ENCODE measurements around the gene ACSF2.
A peak's percentile ranks its signal among the peaks of the same experiment; 100 is the strongest.
"Not testable (repeated sequence)": the region's sequence is repeated elsewhere in the genome, so short reads cannot be mapped to it uniquely, and the experiment has no call there.

The ACSF2 gene, protein sequence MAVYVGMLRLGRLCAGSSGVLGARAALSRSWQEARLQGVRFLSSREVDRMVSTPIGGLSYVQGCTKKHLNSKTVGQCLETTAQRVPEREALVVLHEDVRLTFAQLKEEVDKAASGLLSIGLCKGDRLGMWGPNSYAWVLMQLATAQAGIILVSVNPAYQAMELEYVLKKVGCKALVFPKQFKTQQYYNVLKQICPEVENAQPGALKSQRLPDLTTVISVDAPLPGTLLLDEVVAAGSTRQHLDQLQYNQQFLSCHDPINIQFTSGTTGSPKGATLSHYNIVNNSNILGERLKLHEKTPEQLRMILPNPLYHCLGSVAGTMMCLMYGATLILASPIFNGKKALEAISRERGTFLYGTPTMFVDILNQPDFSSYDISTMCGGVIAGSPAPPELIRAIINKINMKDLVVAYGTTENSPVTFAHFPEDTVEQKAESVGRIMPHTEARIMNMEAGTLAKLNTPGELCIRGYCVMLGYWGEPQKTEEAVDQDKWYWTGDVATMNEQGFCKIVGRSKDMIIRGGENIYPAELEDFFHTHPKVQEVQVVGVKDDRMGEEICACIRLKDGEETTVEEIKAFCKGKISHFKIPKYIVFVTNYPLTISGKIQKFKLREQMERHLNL

DNA sequence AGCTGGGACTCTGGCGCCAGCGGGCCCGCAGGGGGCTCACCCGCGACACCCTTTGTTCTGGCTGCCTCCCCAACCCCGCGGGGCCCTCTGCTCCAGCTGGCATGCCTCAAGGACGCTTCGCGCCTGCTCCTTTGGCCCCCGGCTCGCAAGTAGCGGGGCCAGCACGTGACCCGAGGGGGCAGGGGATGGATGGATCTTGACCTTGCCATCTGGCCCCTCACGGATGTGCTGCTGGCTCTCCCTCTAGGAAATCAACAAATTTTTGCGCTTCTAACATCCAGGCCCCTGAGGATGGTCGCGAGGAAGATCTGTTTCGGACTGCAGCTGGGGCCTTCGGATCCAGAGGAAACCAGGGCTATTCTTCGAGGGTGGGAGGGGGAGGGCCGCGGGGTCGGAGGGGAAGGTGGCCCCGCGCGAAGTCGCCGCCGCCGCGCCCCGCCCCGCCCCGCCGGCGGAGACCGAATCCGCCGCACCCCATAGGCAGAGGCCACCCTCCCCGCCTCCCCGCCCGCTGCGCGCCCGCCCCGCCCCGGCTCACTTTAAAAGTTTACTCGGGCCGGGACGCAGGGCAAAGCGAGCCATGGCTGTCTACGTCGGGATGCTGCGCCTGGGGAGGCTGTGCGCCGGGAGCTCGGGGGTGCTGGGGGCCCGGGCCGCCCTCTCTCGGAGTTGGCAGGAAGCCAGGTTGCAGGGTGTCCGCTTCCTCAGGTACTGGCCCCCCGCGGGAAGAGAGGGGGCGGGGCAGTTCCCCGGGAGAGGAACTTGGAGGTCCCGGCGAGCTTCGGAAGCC lies at the start of gene ACSF2:
Gene ACSF2, plus strand, starts transcription at position 537 of the 790 bp plus-strand sequence. Its CDS starts 44 bp downstream, at position 581.
- DNase-seq (ENCODE audit: low read depth in 2 of 2): peak; percentile 41 to 67

- DNase-seq (ENCODE audit: low read depth in 2 of 2): no peak
Observed at GRCh38 chr17:50379351-50380132, 46.5 kb upstream of the ACSF2 start.

DNA sequence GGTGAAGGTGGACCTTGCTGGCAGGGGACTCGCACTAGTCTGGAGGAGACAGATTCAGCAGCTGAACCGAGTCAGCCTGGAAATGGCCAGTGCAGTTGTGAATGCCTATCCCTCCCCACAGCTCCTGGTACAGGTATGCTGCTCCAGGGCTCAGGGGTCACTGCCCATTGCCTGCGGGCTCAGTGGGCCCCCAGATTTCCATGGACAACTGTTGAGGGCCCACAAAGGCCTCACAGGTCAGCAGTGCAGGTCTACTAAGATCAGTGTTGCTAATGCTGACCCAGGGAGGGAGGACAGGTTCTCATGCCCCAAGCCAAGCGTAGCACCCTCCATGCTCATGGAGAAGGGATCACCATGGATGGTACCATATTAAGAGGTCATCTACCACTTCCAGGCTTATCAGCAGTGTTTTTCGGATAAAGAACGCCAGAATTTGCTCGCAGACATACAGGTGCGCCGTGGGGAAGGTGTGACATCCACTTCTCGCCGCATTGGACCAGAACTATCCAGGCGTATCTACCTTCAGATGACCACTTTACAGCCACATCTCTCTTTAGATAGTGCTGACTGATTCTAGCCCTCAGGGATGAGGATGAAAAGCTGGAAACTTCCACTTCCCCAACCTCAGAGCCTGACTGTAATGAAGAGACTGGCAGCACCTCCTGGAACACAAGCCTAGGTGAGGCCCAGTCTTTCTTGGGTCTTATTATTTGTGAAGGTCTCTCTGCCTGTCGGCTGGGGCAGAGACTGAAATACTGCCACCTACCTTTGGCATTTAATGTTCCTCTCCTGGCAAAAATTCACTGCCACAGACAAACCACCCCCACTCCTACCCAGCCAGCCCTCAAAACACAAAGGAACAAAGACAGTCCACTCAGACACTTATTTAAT lies 45.4 kb upstream of the ACSF2 start:
- DNase-seq (ENCODE audit: low read depth in 2 of 2): no peak

DNA sequence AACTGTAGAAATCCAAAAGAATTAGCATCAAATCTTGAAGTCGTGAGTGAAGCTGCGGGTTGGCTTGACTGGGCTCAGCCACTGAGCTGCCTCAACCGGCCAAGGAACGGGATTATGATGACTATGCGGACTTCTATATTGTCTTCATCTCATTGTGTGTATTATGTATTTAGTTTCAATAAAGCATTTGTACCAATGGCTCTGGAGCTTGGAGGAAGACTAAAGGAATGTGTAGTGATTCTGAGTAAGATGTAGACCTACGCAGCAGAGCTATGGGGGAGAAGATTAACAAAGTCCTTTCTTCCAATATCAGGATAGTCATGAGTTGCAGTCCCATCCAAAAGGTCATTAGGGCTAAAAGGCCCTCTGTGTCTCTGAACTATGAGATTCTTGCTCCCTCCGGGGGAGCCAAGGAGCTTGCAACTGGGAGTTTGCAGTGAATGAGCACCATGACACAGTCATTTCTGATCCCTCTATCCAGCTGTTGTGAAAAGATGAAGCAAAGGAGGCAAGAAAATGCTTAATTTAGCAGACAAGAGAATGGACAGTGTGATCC lies 44.7 kb upstream of the ACSF2 start:
- DNase-seq (ENCODE audit: low read depth in 2 of 2): no peak

DNA sequence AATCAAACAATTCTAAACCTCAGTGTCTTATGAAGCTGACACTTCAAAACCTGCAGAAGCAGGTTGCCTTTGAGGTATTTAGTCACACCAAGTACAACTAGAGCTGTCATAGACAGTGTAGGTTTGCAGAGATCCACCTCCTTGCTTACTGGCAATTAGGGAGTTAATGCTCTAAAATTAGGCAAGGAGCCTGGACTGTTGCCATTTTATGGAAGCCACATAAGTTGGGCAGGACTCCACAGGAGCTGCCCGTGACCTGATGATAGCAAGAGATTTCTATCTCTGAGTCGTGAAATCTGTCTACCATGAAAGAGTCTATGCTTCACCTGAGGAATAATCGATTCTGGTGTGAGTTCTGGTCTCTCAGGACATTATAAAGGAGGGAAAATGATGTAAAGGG lies 44.1 kb upstream of the ACSF2 start:
- no peak for DNase-seq (ENCODE audit: low read depth in 2 of 2)

DNA sequence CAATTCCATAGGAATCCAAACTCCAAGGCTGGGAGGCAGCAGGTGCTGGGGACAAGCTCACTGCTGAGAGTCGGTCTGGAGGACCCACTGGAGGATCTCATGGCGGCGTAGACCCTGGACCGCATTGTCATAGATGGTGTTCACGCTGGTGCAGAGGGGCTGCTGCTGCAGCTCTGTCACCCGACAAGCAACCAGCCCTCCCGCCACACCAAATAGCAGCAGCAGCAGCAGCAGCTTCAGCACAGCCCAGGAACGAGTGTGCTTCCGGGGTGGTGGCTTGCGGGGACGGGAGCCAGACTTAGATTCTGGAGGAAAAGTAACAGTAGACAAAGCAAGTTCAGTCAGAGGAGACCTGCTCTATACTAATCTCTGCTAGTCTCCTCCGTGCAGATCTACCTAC lies 43.1 kb upstream of the ACSF2 start:
- no peak for DNase-seq (ENCODE audit: low read depth in 2 of 2)

DNA sequence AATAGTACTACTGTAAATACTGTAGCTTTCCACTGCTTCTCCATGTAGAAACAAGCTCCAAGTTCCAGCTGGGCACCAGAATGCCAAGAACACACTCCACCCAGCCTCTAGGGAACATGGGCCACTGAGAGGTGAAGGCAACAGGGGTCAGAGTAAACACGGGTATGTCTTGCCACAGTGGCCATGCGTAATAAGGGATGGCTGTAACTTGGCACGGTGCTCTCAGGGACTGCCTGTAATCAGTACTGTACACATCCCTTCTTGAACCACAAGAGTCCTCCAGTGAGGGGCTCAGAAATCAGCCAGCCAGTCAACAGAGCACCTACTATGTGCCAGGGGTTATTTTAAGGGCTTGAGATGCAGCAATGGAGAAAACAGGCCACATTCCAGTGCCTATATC lies 39.5 kb upstream of the ACSF2 start:
- no peak for DNase-seq (ENCODE audit: low read depth in 2 of 2)

- no peak for DNase-seq (ENCODE audit: low read depth in 2 of 2)
Observed at GRCh38 chr17:50388728-50389127, 37.3 kb upstream of the ACSF2 start.

- DNase-seq (ENCODE audit: low read depth in 2 of 2): no peak
Observed at GRCh38 chr17:50389534-50389933, 36.5 kb upstream of the ACSF2 start.

- DNase-seq (ENCODE audit: low read depth in 2 of 2): no peak
Observed at GRCh38 chr17:50392621-50393020, 33.4 kb upstream of the ACSF2 start.

GRCh38 chr17:50393700-50394099 lies 32.3 kb upstream of the ACSF2 start:
- DNase-seq (ENCODE audit: low read depth in 2 of 2): no peak

DNA sequence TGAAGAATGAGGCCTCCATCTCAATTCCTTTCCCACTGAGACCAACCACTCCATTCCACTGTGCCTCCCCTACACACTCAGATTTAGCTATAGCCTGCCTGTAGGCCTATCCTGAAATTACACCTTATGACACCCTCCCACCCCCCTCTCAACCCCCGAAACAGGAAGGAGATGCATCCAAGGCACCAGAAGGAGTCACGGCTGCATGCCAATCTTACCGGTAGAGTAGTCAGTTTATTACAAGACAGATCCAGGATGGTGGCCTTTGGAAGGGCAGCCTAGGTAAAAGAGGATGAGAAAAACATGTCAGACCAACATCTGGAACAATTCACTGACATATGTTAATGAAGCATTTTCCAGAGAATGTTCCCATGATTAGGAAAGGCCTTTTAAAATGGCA lies 31.3 kb upstream of the ACSF2 start:
- DNase-seq (ENCODE audit: low read depth in 2 of 2): no peak

DNA sequence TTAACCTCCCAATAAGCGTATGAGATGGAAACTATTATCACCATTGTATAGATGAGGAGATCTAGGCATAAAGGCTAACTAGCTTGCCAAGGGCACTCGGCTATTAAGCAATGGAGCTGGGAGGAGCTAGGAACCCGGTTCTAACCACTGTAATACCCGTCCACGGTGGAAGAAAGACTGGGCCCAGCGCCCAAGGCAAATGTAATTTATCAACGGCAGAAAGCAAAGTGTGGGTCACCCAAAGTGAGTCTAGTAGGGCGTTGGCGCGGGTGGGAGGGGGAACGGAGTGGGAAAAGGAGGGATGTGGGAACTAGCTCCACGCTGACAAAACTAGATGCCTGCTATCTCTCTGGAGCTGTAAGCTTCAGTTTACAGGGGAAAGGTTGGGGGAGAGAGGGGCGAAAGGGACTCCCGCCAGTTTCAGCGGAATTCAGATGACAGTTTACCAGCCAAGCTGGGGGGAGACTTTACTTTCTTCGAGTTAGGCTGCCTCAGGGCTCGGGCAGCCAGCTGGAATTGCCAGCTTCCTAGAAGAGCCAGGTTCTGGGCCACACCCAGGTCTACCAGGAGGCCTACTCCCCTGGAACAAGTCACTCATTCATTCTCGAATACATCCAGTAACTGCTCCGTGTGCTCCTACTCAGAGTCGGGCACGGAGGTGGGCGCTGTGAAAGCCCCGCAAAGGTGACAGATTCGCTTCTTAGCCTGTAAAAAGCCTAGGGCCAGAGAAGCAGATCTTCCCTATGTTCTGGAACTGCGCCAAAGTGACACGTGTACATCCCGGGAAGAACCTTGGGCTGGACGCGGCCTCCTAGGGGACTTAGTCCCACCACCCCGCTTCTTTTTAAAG lies 29.5 kb upstream of the ACSF2 start:
- no peak for DNase-seq (ENCODE audit: low read depth in 2 of 2)

DNA sequence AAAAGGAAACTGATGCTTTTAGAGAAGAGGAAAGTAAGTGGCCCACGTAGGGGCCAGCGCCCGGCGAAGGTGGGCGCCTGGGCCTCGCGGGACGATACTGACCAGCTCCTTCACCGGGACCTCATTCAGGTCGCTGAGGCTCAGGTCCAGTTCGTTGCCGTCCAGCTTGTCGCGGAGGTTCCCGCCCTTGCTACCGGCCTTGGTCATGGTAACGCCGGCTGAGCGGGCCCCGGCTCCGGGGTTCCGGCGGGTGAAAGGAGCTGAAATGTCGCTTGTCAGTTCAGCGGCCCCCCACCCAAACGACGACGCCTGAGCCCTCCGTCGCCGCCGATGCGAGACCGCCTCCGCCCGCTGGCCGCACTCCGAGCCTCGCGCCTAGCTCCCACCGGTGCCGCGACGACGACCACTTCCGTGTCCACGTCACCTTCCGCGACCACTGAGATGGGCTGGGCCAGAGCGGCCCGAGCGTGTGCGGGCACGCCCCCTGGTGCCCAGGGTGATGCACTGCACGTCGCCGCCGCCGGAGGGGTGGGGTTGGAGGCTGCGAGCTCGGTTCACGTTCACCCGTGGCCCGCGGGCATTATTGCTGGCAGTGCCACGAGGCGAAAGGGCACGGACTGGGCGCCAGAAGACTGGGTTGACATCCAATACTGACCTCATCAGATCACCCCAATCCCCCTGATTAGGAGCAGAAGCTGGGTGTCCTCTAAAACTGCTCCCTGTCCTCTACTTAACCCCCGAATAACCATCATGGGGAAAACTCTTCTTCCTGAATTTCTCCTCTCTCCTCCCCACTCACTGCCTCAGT lies 28.7 kb upstream of the ACSF2 start, which contains the start of gene LRRC59:
Gene LRRC59, minus strand, starts transcription at position 413 of the 808 bp plus-strand sequence. Its CDS starts 206 bp downstream, at position 207.
- peak; percentile 82 to 88 for DNase-seq (ENCODE audit: low read depth in 2 of 2)

GRCh38 chr17:50397919-50398285 lies 28.1 kb upstream of the ACSF2 start:
- DNase-seq (ENCODE audit: low read depth in 2 of 2): no peak

DNA sequence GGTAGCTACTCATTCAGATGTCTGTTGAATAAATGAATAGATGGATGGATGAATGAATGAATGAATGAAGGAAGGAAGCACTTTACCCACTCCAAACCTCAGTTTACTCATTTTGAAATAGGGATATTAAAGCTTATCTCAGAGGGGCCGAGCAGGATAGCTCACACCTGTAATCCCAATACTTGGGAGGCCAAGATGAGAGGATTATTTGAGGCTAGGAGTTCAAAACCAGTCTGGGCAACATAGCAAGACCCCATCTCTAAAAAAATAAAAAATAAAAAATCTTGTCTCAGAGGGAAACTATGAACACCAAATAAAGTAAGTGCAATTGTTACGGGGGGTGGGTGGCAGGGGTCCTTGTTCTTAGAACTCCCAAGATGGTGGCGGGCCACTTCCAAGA lies 27.3 kb upstream of the ACSF2 start:
- not testable (repeated sequence) for DNase-seq (ENCODE audit: low read depth in 2 of 2)

- not testable (repeated sequence) for DNase-seq (ENCODE audit: low read depth in 2 of 2)
Observed at GRCh38 chr17:50399591-50399990, 26.4 kb upstream of the ACSF2 start.

DNA sequence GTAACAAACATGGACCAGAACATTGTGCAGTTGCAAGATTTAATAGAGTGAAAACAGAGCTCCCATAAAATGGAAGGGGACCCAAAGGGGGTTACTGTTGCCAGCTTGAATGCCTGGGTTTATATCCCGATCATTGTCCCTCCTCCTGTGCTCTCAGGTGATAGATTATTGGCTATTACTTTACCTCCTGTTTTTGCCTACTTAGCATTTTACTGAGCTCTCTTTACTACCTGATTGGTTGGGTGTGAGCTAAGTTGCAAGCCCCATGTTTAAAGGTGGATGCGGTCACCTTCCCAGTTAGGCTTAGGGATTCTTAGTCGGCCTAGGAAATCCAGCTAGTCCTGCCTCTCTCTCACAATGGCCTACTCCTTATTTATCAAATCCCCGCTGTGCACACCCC lies 20.7 kb upstream of the ACSF2 start:
- not testable (repeated sequence) for DNase-seq (ENCODE audit: low read depth in 2 of 2)

DNA sequence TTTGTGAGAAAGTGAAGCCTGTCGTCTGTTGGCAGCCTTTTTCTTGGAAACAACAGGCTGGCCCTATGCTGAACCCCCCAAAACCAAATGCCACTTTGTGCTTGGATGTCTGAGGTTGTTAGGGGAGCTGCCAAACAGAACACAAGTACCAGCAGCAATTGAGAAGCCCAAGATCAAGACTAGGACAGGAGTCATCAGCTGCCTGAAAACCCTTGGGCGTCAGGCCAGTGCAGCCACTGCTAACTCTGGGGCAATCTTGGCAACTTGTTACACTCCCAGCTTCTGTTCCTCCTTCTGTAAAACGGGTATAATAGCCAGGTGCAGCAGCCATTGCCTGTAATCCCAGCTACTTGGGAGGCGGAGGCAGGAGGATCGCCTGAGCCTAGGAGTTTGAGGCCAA lies 19.4 kb upstream of the ACSF2 start:
- no peak for DNase-seq (ENCODE audit: low read depth in 2 of 2)

Data from stimulated activated CD4-positive, alpha-beta T cell treated with anti-CD3 and anti-CD28 coated beads, Interleukin-12 subunit alpha, Interleukin-12 subunit beta, amount 100 ng/mL, for 24 hours (primary cell).